GM20000 (cell line): ENCODE data around the gene NR6A1.

Experiments
- DNase-seq: peaks from one replicate; pipeline ENCODE4 v3.0.0; 2012; ENCODE audit warnings: low spot score
- TF ChIP-seq, protein P1 (sequence below): IDR thresholded peaks from 2 replicates; pipeline ENCODE4 v1.5.1; 2012; ENCODE audit warnings: mild to moderate bottlenecking, control low read depth; ENCODE audit errors: extremely low read depth, missing control alignments

Gene NR6A1

GRCh38 chr9:124730772-124731171, 40.3 kb downstream of the NR6A1 start:
- DNase-seq = no peak
- TF ChIP-seq, protein P1, sequence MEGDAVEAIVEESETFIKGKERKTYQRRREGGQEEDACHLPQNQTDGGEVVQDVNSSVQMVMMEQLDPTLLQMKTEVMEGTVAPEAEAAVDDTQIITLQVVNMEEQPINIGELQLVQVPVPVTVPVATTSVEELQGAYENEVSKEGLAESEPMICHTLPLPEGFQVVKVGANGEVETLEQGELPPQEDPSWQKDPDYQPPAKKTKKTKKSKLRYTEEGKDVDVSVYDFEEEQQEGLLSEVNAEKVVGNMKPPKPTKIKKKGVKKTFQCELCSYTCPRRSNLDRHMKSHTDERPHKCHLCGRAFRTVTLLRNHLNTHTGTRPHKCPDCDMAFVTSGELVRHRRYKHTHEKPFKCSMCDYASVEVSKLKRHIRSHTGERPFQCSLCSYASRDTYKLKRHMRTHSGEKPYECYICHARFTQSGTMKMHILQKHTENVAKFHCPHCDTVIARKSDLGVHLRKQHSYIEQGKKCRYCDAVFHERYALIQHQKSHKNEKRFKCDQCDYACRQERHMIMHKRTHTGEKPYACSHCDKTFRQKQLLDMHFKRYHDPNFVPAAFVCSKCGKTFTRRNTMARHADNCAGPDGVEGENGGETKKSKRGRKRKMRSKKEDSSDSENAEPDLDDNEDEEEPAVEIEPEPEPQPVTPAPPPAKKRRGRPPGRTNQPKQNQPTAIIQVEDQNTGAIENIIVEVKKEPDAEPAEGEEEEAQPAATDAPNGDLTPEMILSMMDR = no peak

DNA sequence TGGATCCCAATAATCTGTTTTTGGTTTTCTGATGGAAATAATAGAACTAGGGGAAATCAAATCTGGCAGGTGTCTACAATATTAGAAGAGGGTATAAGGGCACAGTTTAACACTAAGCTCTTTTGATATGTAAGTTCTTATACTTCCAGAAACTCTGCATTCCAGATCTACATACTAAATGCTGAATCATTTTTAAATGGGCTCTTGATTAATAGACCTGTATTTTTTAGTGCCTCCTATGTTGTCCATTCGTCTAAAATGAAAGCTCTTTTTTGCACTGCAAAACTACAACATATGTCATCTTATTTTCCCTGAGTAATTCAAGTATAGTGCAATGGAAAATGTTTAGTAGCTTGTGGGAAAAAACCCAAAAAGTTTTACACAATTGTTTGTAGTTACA, 44.2 kb downstream of the NR6A1 start:
- TF ChIP-seq, protein P1 = no peak

DNA sequence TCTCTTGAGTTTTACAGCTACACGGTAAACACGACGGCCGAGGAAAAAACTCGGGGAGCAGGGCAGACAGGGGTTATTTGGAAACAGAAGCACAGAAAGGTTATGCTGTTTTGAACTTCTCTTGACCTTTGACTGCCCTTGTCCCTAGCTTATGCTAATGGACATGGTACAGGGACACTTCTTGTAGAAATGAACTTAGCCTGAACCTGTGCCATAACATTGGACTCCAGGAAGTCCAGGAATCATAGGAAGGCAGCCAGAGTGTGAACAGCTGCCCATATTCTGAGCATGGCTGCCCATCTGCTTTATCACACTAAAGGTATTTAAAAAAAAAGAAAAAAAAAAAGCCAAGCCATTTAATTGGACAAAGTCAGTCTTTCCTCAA, 46.1 kb downstream of the NR6A1 start:
- TF ChIP-seq, protein P1 = no peak
- no peak for DNase-seq

More for the DNA sequence above, 44.2 kb downstream of the NR6A1 start:
- DNase-seq = no peak

DNA sequence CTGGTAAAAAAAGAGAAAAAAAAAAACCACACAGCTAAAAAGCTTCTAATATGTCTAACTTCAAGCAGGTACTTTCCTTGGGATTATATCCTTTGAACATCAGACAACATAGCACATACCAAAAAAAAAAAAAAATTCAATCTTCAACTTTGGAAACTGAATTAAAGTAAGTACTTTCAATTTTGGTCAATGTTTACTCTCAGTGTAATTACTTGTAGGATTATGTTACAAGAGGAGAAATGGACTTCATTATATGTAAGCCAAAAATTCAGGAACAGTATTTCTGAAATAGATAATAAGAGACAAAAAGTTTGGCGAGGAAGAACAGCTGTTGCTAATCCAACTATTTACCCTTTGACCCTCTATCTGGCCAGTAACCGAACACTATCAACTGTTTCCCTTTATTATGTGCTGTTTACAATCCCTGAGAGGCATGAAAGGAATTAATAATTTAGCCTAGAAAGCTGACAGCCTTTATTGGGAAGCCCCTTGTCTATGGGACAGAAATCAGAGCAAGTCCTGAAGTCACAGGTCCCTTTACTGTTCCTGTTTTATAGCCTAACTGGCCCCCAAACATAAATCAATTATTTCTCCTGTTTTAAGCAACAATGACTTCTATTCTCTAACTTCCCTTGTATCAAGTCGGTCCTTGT, 46.6 kb downstream of the NR6A1 start:
- TF ChIP-seq, protein P1 = no peak
- no peak for DNase-seq

GRCh38 chr9:124723352-124723751, 47.8 kb downstream of the NR6A1 start:
- TF ChIP-seq, protein P1 = no peak
- no peak for DNase-seq

- DNase-seq = no peak
- TF ChIP-seq, protein P1 = no peak
Observed at GRCh38 chr9:124721109-124721906, 49.8 kb downstream of the NR6A1 start.

GRCh38 chr9:124720429-124721108, 50.5 kb downstream of the NR6A1 start:
- DNase-seq = no peak
- TF ChIP-seq, protein P1 = no peak
